ENCODE measurements around the gene DLX6. TPM values are rescaled to one million over a fixed set of nuclear protein-coding genes. Genes with fewer than 3 reads are reported as not detected.

Gene DLX6
- total and polyA plus RNA-seq, 12 donors: 0.15 to 0.41 TPM; not detected in 10

GRCh38 chr7:97013845-97014134 lies 8.4 kb downstream of the DLX6 start:
- Histone ChIP-seq H3K4me3 (no peak overlapping the region), H3K36me3 (replicated peaks in 1 of 2) (no peaks in the 10 kb centered on the region), H3K9me3 (replicated peaks in 1 of 3) (no peaks in the 10 kb centered on the region), H3K27me3 (peaks cover 96% of the 10 kb centered on the region), H3K27ac (no peak overlapping the region), H3K4me1 (replicated peaks in 1 of 2) (no peaks in the 10 kb centered on the region)
- 23 to 31% (median 26%) methylated on average over 1 of the region's 1 CpG for WGBS, 4 donors
- DNase-seq: no peak
- intact Hi-C loops (cut with DNase I): no loop called here
- no peak for TF ChIP-seq POLR2A (IDR thresholded peaks at IDR 0.05)
- TF ChIP-seq, protein P1, sequence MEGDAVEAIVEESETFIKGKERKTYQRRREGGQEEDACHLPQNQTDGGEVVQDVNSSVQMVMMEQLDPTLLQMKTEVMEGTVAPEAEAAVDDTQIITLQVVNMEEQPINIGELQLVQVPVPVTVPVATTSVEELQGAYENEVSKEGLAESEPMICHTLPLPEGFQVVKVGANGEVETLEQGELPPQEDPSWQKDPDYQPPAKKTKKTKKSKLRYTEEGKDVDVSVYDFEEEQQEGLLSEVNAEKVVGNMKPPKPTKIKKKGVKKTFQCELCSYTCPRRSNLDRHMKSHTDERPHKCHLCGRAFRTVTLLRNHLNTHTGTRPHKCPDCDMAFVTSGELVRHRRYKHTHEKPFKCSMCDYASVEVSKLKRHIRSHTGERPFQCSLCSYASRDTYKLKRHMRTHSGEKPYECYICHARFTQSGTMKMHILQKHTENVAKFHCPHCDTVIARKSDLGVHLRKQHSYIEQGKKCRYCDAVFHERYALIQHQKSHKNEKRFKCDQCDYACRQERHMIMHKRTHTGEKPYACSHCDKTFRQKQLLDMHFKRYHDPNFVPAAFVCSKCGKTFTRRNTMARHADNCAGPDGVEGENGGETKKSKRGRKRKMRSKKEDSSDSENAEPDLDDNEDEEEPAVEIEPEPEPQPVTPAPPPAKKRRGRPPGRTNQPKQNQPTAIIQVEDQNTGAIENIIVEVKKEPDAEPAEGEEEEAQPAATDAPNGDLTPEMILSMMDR (IDR thresholded peaks at IDR 0.05): no peak

DNA sequence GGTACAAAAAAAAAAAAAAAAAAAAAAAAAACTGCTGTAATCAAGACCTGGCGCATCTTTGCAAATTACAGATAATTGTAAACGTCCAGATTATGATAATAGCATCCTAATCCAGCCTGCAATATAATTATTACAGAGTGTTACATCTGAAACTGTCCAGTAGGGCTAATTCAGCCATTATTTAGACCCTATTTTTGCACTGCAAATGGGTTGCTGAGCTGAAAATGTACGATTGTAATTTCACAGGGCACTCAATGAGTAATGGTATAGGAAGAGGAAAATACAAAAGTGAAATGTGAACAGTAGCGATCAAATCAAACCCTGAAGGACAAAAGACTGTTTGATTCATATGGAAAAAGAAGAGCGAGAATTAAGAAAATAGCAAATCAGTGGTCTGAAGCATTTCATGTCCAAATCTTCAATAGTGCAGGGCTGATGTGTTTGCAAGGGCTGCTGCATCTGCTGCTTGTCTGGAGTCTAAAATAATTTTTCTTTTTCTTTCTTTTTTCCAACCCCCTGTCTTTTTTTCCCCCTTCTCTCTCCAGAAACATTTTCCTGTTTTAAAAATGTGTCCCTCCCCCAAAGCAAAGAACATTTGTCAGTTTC lies 8.9 kb downstream of the DLX6 start:
- TF ChIP-seq, protein P1 (IDR thresholded peaks at IDR 0.05): no peak
- TF ChIP-seq POLR2A (IDR thresholded peaks at IDR 0.05): no peak
- Histone ChIP-seq H3K9me3 (replicated peaks in 1 of 3) (no peaks in the 10 kb centered on the region), H3K27me3 (peaks cover 96% of the 10 kb centered on the region), H3K36me3 (replicated peaks in 1 of 2) (no peaks in the 10 kb centered on the region), H3K4me3 (no peak overlapping the region), H3K4me1 (replicated peaks in 1 of 2) (no peaks in the 10 kb centered on the region), H3K27ac (no peak overlapping the region)
- DNase-seq: no peak
- intact Hi-C loops (cut with DNase I): no loop called here
- WGBS, 4 donors: 17 to 27% (median 20%) methylated on average over 5 of the region's 5 CpGs

DNA sequence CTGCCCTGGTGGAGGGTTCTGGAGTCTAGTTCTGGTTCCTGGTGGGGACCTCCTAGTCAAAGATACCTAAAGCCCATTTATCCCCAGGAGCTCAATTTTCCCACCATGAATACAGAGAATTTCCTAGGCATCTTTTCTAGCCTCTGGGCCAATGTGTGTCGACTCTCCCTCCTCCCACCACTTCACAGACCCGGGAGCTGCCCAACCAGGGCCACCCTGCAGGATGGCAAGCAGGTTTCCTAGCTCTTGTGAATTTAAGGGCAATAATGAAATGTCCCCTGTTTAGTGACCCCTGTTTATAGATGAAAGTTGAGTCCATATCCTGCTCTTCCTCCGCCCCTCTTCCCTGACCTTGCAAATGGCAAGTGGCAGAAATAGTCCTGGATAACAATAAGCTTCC lies 9.9 kb downstream of the DLX6 start:
- no peak overlapping the region for H3K27ac ChIP-seq
- DNase-seq: no peak
- H3K36me3 ChIP-seq (replicated peaks in 1 of 2): no peaks in the 10 kb centered on the region
- intact Hi-C loops (cut with DNase I): no loop called here
- TF ChIP-seq, protein P1 (IDR thresholded peaks at IDR 0.05): no peak
- TF ChIP-seq POLR2A (IDR thresholded peaks at IDR 0.05): no peak
- no peaks in the 10 kb centered on the region for H3K9me3 ChIP-seq (replicated peaks in 1 of 3)
- peaks cover 94% of the 10 kb centered on the region for H3K27me3 ChIP-seq
- H3K4me3 ChIP-seq: no peak overlapping the region
- no peaks in the 10 kb centered on the region for H3K4me1 ChIP-seq (replicated peaks in 1 of 2)
- 16 to 23% (median 18%) methylated on average over 3 of the region's 3 CpGs for WGBS, 4 donors

DNA sequence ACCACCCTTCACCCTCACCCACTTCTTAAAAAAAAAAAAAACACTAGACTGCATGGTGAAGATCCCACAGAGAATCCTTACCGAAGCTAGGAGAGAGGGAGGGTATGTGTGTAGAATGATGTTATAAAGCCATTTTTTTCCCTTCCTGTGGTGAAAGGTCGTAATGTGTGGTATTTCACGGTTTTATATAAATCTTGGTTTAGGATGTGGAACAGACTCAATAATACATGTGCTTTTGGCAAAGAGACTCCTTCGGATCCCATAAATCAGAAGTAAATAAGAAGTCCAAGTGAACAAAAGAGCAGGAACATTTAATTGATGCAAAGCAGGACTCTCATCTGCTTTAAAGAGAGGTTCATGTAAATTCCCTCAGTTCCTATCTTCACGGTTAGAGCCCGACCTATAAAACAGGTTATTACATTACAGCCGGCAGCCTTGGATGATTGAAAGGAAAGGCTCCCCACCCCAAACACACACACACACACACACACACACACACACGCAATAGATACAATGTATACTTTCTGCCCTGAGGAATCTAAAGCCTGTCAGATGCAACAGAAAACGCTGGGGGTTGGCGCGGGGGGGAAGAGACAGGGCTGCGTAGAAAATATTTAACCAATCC lies 10.5 kb downstream of the DLX6 start:
- TF ChIP-seq POLR2A (IDR thresholded peaks at IDR 0.05): no peak
- TF ChIP-seq, protein P1 (IDR thresholded peaks at IDR 0.05): no peak
- H3K9me3 ChIP-seq (replicated peaks in 1 of 3): no peaks in the 10 kb centered on the region
- WGBS, 4 donors: 6 to 12% (median 9%) methylated on average over 8 to 12 of the region's 12 CpGs
- no peak overlapping the region for H3K27ac ChIP-seq
- no peaks in the 10 kb centered on the region for H3K4me1 ChIP-seq (replicated peaks in 1 of 2)
- peaks cover 94% of the 10 kb centered on the region for H3K27me3 ChIP-seq
- H3K4me3 ChIP-seq: no peak overlapping the region
- no peak for DNase-seq
- intact Hi-C loops (cut with DNase I): no loop called here
- no peaks in the 10 kb centered on the region for H3K36me3 ChIP-seq (replicated peaks in 1 of 2)
